NCI-H1417 (cell line): Measurements from ENCODE around the gene ELF1.
"Not testable (repeated sequence)": the region's sequence is repeated elsewhere in the genome, so short reads cannot be mapped to it uniquely, and the experiment has no call there.

Experiments
- DNase-seq, 3 experiments: peaks; one replicate each; lab custom pipeline; 2025; lab: John Stamatoyannopoulos, UW

ELF1 gene

GRCh38 chr13:40982772-40983171 is 36.3 kb downstream of the ELF1 start:
- DNase-seq: peak in 1 of 3 experiments; percentile 2

- no peak for DNase-seq
These were observed 37.2 kb downstream of the ELF1 start for GRCh38 chr13:40981949-40982348.

- no peak for DNase-seq
These were observed 37.8 kb downstream of the ELF1 start for GRCh38 chr13:40981361-40981760.

GRCh38 chr13:40980461-40980860 is 38.7 kb downstream of the ELF1 start:
- DNase-seq: no peak

- no peak for DNase-seq
These were observed 39.9 kb downstream of the ELF1 start for GRCh38 chr13:40979232-40979631.

GRCh38 chr13:40978109-40978508 is 41.0 kb downstream of the ELF1 start:
- not testable (repeated sequence) for DNase-seq

GRCh38 chr13:40975441-40975840 is 43.7 kb downstream of the ELF1 start:
- no peak for DNase-seq

GRCh38 chr13:40974460-40975407 is 44.4 kb downstream of the ELF1 start:
- no peak for DNase-seq

- DNase-seq: no peak
These were observed 45.7 kb downstream of the ELF1 start for GRCh38 chr13:40973409-40973808.

- no peak for DNase-seq
These were observed 47.8 kb downstream of the ELF1 start for GRCh38 chr13:40971321-40971720.

GRCh38 chr13:40970803-40971202 is 48.3 kb downstream of the ELF1 start:
- DNase-seq: no peak

GRCh38 chr13:40969169-40969901 is 49.8 kb downstream of the ELF1 start:
- DNase-seq: no peak

- DNase-seq: no peak
These were observed 50.6 kb downstream of the ELF1 start for GRCh38 chr13:40968416-40969000.

GRCh38 chr13:40966298-40966697 is 52.8 kb downstream of the ELF1 start:
- no peak for DNase-seq

GRCh38 chr13:40963927-40964326 is 55.2 kb downstream of the ELF1 start:
- no peak for DNase-seq

- DNase-seq: no peak
These were observed 57.3 kb downstream of the ELF1 start for GRCh38 chr13:40961826-40962225.

GRCh38 chr13:40961214-40961613 is 57.9 kb downstream of the ELF1 start:
- no peak for DNase-seq

GRCh38 chr13:40960716-40961115 is 58.4 kb downstream of the ELF1 start:
- no peak for DNase-seq

- no peak for DNase-seq
These were observed 60.5 kb downstream of the ELF1 start for GRCh38 chr13:40958655-40959054.

- no peak for DNase-seq
These were observed 72.6 kb downstream of the ELF1 start for GRCh38 chr13:40946485-40946884.

GRCh38 chr13:40943073-40943472 is 76.0 kb downstream of the ELF1 start:
- DNase-seq: no peak

GRCh38 chr13:40941581-40941980 is 77.5 kb downstream of the ELF1 start:
- DNase-seq: no peak

- no peak for DNase-seq
These were observed 78.3 kb downstream of the ELF1 start for GRCh38 chr13:40940841-40941240.
